GM23338 (cell line): ENCODE measurements around the gene PGC. TPM values are rescaled to one million over a fixed set of nuclear protein-coding genes. Genes with fewer than 3 reads are reported as not detected.

ENCODE experiments used
- ATAC-seq: fragments of 200-7000 bp; cut with Tn5 transposase; 3 replicates; pipeline ENCODE4 v1.9.1; 2020
- DNase-seq: peaks from one replicate; pipeline ENCODE4 v3.0.0-alpha.2; 2015; ENCODE audit warnings: low spot score
- H2AFZ ChIP-seq: fragments of 200-600 bp; sonication (generic); 2 replicates; pipeline ENCODE4 v1.8.0; 2016; ENCODE audit warnings: antibody characterized with exemption, mild to moderate bottlenecking, moderate library complexity
- H3F3A ChIP-seq: fragments of 200-600 bp; sonication (generic); replicated peaks from 2 replicates; pipeline ENCODE4 v1.8.0; 2017; ENCODE audit warnings: antibody characterized with exemption, mixed run types, low read depth
- H3K27ac ChIP-seq: fragments of 200-600 bp; sonication (generic); 2 replicates; pipeline ENCODE4 v1.6.1; 2016; ENCODE audit warnings: low read depth
- H3K27me3 ChIP-seq: fragments of 200-600 bp; sonication (generic); 2 replicates; pipeline ENCODE4 v1.8.0; 2016; ENCODE audit warnings: mild to moderate bottlenecking, mixed run types, moderate library complexity; ENCODE audit not compliant: insufficient read depth
- H3K36me3 ChIP-seq: fragments of 200-600 bp; sonication (generic); 2 replicates; pipeline ENCODE4 v1.8.0; 2016; ENCODE audit warnings: mild to moderate bottlenecking; ENCODE audit not compliant: insufficient read depth
- H3K4me1 ChIP-seq: fragments of 200-600 bp; sonication (generic); 2 replicates; pipeline ENCODE4 v1.8.0; 2016; ENCODE audit warnings: mild to moderate bottlenecking, moderate library complexity; ENCODE audit not compliant: insufficient read depth
- H3K4me2 ChIP-seq: fragments of 200-600 bp; sonication (generic); 2 replicates; pipeline ENCODE4 v1.7.1; 2017; ENCODE audit warnings: mixed run types
- H3K4me3 ChIP-seq: fragments of 200-600 bp; sonication (generic); 2 replicates; pipeline ENCODE4 v1.6.1; 2016; ENCODE audit warnings: mixed run types
- H3K79me2 ChIP-seq: fragments of 200-600 bp; sonication (generic); replicated peaks from 2 replicates; pipeline ENCODE4 v1.8.0; 2017; ENCODE audit warnings: mild to moderate bottlenecking; ENCODE audit not compliant: insufficient read depth
- H3K9me2 ChIP-seq: fragments of 200-600 bp; sonication (generic); 2 replicates; pipeline ENCODE4 v1.8.0; 2017; ENCODE audit not compliant: insufficient read depth
- H4K20me1 ChIP-seq: fragments of 200-600 bp; sonication (generic); replicated peaks from 2 replicates; pipeline ENCODE4 v1.8.0; 2017; ENCODE audit warnings: mild to moderate bottlenecking; ENCODE audit not compliant: insufficient read depth
- H3K27ac Mint-ChIP-seq: 2 replicates; pipeline ENCODE4 v1.8.0; 2020; ENCODE audit warnings: inconsistent platforms, mild to moderate bottlenecking, moderate library complexity, mixed read lengths
- H3K27me3 Mint-ChIP-seq: 3 replicates; pipeline ENCODE4 v1.8.0; 2022; ENCODE audit warnings: low read depth, mild to moderate bottlenecking, moderate library complexity, mixed read lengths, inconsistent platforms; ENCODE audit not compliant: insufficient read depth, poor library complexity
- H3K36me3 Mint-ChIP-seq: 3 replicates; pipeline ENCODE4 v1.8.0; 2021; ENCODE audit warnings: low read depth, mild to moderate bottlenecking, inconsistent platforms, moderate library complexity, mixed read lengths
- H3K4me1 Mint-ChIP-seq: 3 replicates; pipeline ENCODE4 v1.8.0; 2020; ENCODE audit warnings: mild to moderate bottlenecking, inconsistent platforms, mixed read lengths
- H3K4me3 Mint-ChIP-seq: 3 replicates; pipeline ENCODE4 v1.8.0; 2021; ENCODE audit warnings: moderate library complexity, mild to moderate bottlenecking, inconsistent platforms, mixed read lengths
- H3K9me3 Mint-ChIP-seq: 3 replicates; pipeline ENCODE4 v1.8.0; 2020; ENCODE audit warnings: moderate library complexity, mild to moderate bottlenecking, inconsistent platforms, mixed read lengths
- CREB1 ChIP-seq: fragments of 250-450 bp; sonication (Bioruptor Pico); IDR thresholded peaks from 2 replicates; pipeline ENCODE4 v1.5.0; 2020; ENCODE audit warnings: low read depth, mild to moderate bottlenecking, moderate library complexity
- EZH2 ChIP-seq: fragments of 200-600 bp; sonication (generic); IDR thresholded peaks from one replicate; pipeline ENCODE4 v1.8.0; 2017; ENCODE audit warnings: antibody characterized with exemption, mild to moderate bottlenecking, low read depth; ENCODE audit not compliant: unreplicated experiment
- EZH2phosphoT487 ChIP-seq: fragments of 200-600 bp; sonication (generic); IDR thresholded peaks from one replicate; pipeline ENCODE4 v1.8.1; 2018; ENCODE audit warnings: antibody characterized with exemption; ENCODE audit not compliant: unreplicated experiment
- JUNB ChIP-seq: IDR thresholded peaks from one replicate; pipeline ENCODE4 v1.6.1; 2016; ENCODE audit warnings: antibody characterized with exemption; ENCODE audit not compliant: unreplicated experiment
- NANOG ChIP-seq: IDR thresholded peaks from 2 replicates; pipeline ENCODE4 v1.6.1; 2016; ENCODE audit warnings: antibody characterized with exemption, borderline replicate concordance
- POLR2AphosphoS5 ChIP-seq: IDR thresholded peaks from 2 replicates; pipeline ENCODE4 v1.6.1; 2016; ENCODE audit warnings: antibody characterized with exemption, low read depth
- STAT1 ChIP-seq: IDR thresholded peaks from one replicate; pipeline ENCODE4 v1.6.1; 2016; ENCODE audit warnings: antibody characterized with exemption; ENCODE audit not compliant: unreplicated experiment
- ZNF114 ChIP-seq: fragments of 250-450 bp; sonication (Bioruptor Pico); IDR thresholded peaks from 2 replicates; pipeline ENCODE4 v1.5.0; 2020; ENCODE audit warnings: mild to moderate bottlenecking, moderate library complexity
- ZNF331 ChIP-seq: fragments of 250-450 bp; sonication (Bioruptor Pico); IDR thresholded peaks from 2 replicates; pipeline ENCODE4 v1.5.0; 2020; ENCODE audit warnings: low read depth, mild to moderate bottlenecking, moderate library complexity
- polyA plus RNA-seq: library from polyadenylated mRNA; unstranded; fragments of >200 nt; fragmentation: Nextera tagmentation; extraction: Ambion mirVana; gene quantifications from 2 replicates; pipeline ENCODE4 v1.2.1, GENCODE V29; 2016
- total RNA-seq: library from RNA; depleted of rRNA; stranded (reverse); fragments of >200 nt; shearing (Covaris generic); gene quantifications from 2 replicates; pipeline ENCODE4 v1.2.3, GENCODE V29; 2014
- TF ChIP-seq, protein P1 (sequence below): IDR thresholded peaks from 2 replicates; pipeline ENCODE4 v1.6.1; 2016; ENCODE audit warnings: antibody characterized with exemption
- TF ChIP-seq, protein P2 (sequence below), 2 experiments: fragments of 200-600 bp in 1 of 2; sonication (generic) in 1 of 2; conservative IDR thresholded peaks; 2 replicates each; pipeline versions ENCODE4 v1.5.1 to v1.6.1; 2016 to 2017; ENCODE audit warnings: antibody characterized with exemption in 2 of 2, low read depth in 2 of 2, mild to moderate bottlenecking in 2 of 2, moderate library complexity in 1 of 2
- TF ChIP-seq, protein P3 (sequence below): fragments of 250-450 bp; sonication (Bioruptor Pico); IDR thresholded peaks from 2 replicates; pipeline ENCODE4 v1.5.0; 2020; ENCODE audit warnings: mild to moderate bottlenecking, moderate library complexity
- TF ChIP-seq, protein P4 (sequence below): IDR thresholded peaks from one replicate; pipeline ENCODE4 v1.6.1; 2018; ENCODE audit warnings: antibody characterized with exemption; ENCODE audit not compliant: unreplicated experiment

Gene PGC
- total and polyA plus RNA-seq, 2 experiments from 2014 or later = not detected

DNA sequence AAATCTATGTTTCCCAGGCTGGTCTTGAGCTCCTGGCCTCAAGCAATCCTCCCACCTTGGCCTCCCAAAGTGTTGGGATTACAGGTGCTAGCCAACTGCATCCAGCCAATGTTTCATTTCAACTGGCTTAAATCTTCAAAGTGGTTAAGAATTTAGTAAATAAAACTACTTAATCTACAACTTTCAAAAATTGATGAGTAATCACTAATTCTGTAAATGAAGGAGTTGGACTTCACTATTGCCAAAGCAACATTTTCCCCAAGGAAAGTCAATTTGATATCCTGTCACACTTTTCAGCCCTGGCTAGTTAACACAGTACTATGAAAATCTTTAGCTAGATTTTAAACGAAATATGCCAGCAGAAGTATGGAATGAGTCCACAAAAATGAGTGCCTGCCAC lies 44.1 kb upstream of the PGC start:
- H3K4me3 ChIP-seq = no peak overlapping the region
- H3K27me3 ChIP-seq = no peaks in the 10 kb centered on the region; the same call in 1 of the 2 replicates
- TF ChIP-seq EZH2 (no peak), ZNF114 (CRISPR knock-in tag) (no peak), ZNF331 (CRISPR knock-in tag) (no peak), EZH2phosphoT487 (no peak), POLR2AphosphoS5 (no peak), JUNB (no peak), NANOG (no peak), STAT1 (no peak), CREB1 (CRISPR knock-in tag) (no peak)
- TF ChIP-seq, protein P1, sequence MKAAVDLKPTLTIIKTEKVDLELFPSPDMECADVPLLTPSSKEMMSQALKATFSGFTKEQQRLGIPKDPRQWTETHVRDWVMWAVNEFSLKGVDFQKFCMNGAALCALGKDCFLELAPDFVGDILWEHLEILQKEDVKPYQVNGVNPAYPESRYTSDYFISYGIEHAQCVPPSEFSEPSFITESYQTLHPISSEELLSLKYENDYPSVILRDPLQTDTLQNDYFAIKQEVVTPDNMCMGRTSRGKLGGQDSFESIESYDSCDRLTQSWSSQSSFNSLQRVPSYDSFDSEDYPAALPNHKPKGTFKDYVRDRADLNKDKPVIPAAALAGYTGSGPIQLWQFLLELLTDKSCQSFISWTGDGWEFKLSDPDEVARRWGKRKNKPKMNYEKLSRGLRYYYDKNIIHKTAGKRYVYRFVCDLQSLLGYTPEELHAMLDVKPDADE = no peak
- TF ChIP-seq, protein P2, sequence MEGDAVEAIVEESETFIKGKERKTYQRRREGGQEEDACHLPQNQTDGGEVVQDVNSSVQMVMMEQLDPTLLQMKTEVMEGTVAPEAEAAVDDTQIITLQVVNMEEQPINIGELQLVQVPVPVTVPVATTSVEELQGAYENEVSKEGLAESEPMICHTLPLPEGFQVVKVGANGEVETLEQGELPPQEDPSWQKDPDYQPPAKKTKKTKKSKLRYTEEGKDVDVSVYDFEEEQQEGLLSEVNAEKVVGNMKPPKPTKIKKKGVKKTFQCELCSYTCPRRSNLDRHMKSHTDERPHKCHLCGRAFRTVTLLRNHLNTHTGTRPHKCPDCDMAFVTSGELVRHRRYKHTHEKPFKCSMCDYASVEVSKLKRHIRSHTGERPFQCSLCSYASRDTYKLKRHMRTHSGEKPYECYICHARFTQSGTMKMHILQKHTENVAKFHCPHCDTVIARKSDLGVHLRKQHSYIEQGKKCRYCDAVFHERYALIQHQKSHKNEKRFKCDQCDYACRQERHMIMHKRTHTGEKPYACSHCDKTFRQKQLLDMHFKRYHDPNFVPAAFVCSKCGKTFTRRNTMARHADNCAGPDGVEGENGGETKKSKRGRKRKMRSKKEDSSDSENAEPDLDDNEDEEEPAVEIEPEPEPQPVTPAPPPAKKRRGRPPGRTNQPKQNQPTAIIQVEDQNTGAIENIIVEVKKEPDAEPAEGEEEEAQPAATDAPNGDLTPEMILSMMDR (conservative IDR thresholded peaks at IDR 0.05; ENCODE audit: low read depth in 2 of 2) = no peak
- TF ChIP-seq, protein P3, sequence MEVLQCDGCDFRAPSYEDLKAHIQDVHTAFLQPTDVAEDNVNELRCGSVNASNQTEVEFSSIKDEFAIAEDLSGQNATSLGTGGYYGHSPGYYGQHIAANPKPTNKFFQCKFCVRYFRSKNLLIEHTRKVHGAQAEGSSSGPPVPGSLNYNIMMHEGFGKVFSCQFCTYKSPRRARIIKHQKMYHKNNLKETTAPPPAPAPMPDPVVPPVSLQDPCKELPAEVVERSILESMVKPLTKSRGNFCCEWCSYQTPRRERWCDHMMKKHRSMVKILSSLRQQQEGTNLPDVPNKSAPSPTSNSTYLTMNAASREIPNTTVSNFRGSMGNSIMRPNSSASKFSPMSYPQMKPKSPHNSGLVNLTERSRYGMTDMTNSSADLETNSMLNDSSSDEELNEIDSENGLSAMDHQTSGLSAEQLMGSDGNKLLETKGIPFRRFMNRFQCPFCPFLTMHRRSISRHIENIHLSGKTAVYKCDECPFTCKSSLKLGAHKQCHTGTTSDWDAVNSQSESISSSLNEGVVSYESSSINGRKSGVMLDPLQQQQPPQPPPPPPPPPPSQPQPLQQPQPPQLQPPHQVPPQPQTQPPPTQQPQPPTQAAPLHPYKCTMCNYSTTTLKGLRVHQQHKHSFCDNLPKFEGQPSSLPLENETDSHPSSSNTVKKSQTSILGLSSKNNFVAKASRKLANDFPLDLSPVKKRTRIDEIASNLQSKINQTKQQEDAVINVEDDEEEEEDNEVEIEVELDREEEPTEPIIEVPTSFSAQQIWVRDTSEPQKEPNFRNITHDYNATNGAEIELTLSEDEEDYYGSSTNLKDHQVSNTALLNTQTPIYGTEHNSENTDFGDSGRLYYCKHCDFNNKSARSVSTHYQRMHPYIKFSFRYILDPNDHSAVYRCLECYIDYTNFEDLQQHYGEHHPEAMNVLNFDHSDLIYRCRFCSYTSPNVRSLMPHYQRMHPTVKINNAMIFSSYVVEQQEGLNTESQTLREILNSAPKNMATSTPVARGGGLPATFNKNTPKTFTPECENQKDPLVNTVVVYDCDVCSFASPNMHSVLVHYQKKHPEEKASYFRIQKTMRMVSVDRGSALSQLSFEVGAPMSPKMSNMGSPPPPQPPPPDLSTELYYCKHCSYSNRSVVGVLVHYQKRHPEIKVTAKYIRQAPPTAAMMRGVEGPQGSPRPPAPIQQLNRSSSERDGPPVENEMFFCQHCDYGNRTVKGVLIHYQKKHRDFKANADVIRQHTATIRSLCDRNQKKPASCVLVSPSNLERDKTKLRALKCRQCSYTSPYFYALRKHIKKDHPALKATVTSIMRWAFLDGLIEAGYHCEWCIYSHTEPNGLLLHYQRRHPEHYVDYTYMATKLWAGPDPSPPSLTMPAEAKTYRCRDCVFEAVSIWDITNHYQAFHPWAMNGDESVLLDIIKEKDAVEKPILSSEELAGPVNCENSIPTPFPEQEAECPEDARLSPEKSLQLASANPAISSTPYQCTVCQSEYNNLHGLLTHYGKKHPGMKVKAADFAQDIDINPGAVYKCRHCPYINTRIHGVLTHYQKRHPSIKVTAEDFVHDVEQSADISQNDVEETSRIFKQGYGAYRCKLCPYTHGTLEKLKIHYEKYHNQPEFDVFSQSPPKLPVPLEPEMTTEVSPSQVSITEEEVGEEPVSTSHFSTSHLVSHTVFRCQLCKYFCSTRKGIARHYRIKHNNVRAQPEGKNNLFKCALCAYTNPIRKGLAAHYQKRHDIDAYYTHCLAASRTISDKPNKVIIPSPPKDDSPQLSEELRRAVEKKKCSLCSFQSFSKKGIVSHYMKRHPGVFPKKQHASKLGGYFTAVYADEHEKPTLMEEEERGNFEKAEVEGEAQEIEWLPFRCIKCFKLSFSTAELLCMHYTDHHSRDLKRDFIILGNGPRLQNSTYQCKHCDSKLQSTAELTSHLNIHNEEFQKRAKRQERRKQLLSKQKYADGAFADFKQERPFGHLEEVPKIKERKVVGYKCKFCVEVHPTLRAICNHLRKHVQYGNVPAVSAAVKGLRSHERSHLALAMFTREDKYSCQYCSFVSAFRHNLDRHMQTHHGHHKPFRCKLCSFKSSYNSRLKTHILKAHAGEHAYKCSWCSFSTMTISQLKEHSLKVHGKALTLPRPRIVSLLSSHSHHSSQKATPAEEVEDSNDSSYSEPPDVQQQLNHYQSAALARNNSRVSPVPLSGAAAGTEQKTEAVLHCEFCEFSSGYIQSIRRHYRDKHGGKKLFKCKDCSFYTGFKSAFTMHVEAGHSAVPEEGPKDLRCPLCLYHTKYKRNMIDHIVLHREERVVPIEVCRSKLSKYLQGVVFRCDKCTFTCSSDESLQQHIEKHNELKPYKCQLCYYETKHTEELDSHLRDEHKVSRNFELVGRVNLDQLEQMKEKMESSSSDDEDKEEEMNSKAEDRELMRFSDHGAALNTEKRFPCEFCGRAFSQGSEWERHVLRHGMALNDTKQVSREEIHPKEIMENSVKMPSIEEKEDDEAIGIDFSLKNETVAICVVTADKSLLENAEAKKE = no peak
- TF ChIP-seq, protein P4, sequence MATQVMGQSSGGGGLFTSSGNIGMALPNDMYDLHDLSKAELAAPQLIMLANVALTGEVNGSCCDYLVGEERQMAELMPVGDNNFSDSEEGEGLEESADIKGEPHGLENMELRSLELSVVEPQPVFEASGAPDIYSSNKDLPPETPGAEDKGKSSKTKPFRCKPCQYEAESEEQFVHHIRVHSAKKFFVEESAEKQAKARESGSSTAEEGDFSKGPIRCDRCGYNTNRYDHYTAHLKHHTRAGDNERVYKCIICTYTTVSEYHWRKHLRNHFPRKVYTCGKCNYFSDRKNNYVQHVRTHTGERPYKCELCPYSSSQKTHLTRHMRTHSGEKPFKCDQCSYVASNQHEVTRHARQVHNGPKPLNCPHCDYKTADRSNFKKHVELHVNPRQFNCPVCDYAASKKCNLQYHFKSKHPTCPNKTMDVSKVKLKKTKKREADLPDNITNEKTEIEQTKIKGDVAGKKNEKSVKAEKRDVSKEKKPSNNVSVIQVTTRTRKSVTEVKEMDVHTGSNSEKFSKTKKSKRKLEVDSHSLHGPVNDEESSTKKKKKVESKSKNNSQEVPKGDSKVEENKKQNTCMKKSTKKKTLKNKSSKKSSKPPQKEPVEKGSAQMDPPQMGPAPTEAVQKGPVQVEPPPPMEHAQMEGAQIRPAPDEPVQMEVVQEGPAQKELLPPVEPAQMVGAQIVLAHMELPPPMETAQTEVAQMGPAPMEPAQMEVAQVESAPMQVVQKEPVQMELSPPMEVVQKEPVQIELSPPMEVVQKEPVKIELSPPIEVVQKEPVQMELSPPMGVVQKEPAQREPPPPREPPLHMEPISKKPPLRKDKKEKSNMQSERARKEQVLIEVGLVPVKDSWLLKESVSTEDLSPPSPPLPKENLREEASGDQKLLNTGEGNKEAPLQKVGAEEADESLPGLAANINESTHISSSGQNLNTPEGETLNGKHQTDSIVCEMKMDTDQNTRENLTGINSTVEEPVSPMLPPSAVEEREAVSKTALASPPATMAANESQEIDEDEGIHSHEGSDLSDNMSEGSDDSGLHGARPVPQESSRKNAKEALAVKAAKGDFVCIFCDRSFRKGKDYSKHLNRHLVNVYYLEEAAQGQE = no peak
- Mint-ChIP-seq H3K27me3 (peaks cover 13% of the 10 kb centered on the region), H3K4me1 (no peaks in the 10 kb centered on the region; the same call in 2 of the 3 replicates), H3K4me3 (no peak overlapping the region), H3K9me3 (peaks cover 7% of the 10 kb centered on the region; the same call in 2 of the 3 replicates), H3K36me3 (peaks cover 42% of the 10 kb centered on the region), H3K27ac (no peak overlapping the region)
- H3K36me3 ChIP-seq = peaks cover 23% of the 10 kb centered on the region; the same call in 1 of the 2 replicates
- 0 out of 2 replicates have a peak, but pooled peaks cover 5% of the 10 kb centered on the region for H4K20me1 ChIP-seq
- no peaks in the 10 kb centered on the region for H3K4me1 ChIP-seq
- H3K4me2 ChIP-seq = no peak overlapping the region
- H3K27ac ChIP-seq = no peak overlapping the region
- ATAC-seq (no peak), DNase-seq (no peak)
- H3K9me2 ChIP-seq = no peaks in the 10 kb centered on the region
- H3K79me2 ChIP-seq = peaks cover 22% of the 10 kb centered on the region
- no peak overlapping the region for H2AFZ ChIP-seq
- 0 out of 2 replicates have a peak, but pooled peaks cover 13% of the 10 kb centered on the region for H3F3A ChIP-seq
